ENCODE data around the gene ARRB1. TPM values are rescaled to one million over a fixed set of nuclear protein-coding genes. Genes with fewer than 3 reads are reported as not detected.
A peak's percentile ranks its signal among the peaks of the same experiment; 100 is the strongest.

Gene ARRB1
- total RNA-seq, 4 donors from 2014 or later = 41.1 to 102 (median 76.7) TPM

- 60% methylated on average over 1 of the region's 5 CpGs for WGBS
- Histone ChIP-seq H3K27ac (replicated peaks in 1 of 4) (peak overlapping the region; percentile 95 to 98 (median 97)), H3K4me1 (peaks cover 100% of the 10 kb centered on the region in 4 donors), H3K27me3 (no peaks in the 10 kb centered on the region), H3K4me3 (no peak overlapping the region), H3K36me3 (no peaks in the 10 kb centered on the region), H3K9me3 (no peaks in the 10 kb centered on the region)
- no peak for DNase-seq (ENCODE audit: extremely low spot score)
- intact Hi-C loops (cut with DNase I) = no loop called here
- TF ChIP-seq POLR2AphosphoS5 (IDR thresholded peaks at IDR 0.05) (no peak), POLR2A (IDR thresholded peaks at IDR 0.05; ENCODE audit: low read depth) (no peak), CTCF (IDR thresholded peaks at IDR 0.05) (no peak), EP300 (IDR thresholded peaks at IDR 0.05) (no peak)
Observed at GRCh38 chr11:75341612-75342011, 9.8 kb downstream of the ARRB1 start.

GRCh38 chr11:75339685-75340409 lies 11.6 kb downstream of the ARRB1 start:
- H3K4me3 ChIP-seq = peak overlapping the region in 3 of 4 donors; percentile 1 to 10 (median 7)
- no peaks in the 10 kb centered on the region for H3K9me3 ChIP-seq
- H3K36me3 ChIP-seq = no peaks in the 10 kb centered on the region
- WGBS = 18% methylated on average over 11 of the region's 14 CpGs
- no peaks in the 10 kb centered on the region for H3K27me3 ChIP-seq
- H3K4me1 ChIP-seq = peaks cover 98 to 100% (median 100%) of the 10 kb centered on the region in 4 donors
- intact Hi-C loops (cut with DNase I) = no loop called here
- DNase-seq (ENCODE audit: extremely low spot score) = no peak
- TF ChIP-seq POLR2AphosphoS5 (IDR thresholded peaks at IDR 0.05) = no peak
- no peak for TF ChIP-seq CTCF (IDR thresholded peaks at IDR 0.05)
- no peak for TF ChIP-seq POLR2A (IDR thresholded peaks at IDR 0.05; ENCODE audit: low read depth)
- peak overlapping the region; percentile 95 to 98 (median 97) for H3K27ac ChIP-seq (replicated peaks in 1 of 4)

- Histone ChIP-seq H3K36me3 (no peaks in the 10 kb centered on the region), H3K4me3 (peak overlapping the region in 1 of 4 donors; percentile 12), H3K4me1 (peaks cover 97 to 100% (median 100%) of the 10 kb centered on the region in 4 donors), H3K9me3 (no peaks in the 10 kb centered on the region), H3K27me3 (no peaks in the 10 kb centered on the region), H3K27ac (replicated peaks in 1 of 4) (peak overlapping the region; percentile 95 to 98 (median 97))
- TF ChIP-seq EP300 (IDR thresholded peaks at IDR 0.05) (no peak), POLR2AphosphoS5 (IDR thresholded peaks at IDR 0.05) (peak; percentile 29 to 37)
- 40% methylated on average over 8 of the region's 8 CpGs for WGBS
- intact Hi-C loops (cut with DNase I) = no loop called here
- DNase-seq (ENCODE audit: extremely low spot score) = no peak
Observed at GRCh38 chr11:75338516-75339208, 12.8 kb downstream of the ARRB1 start.

- TF ChIP-seq POLR2AphosphoS5 (IDR thresholded peaks at IDR 0.05) (peak in 1 of 2 donors; percentile 42), POLR2A (IDR thresholded peaks at IDR 0.05; ENCODE audit: low read depth) (no peak)
- no peaks in the 10 kb centered on the region for H3K9me3 ChIP-seq
- 34% methylated on average over 6 of the region's 6 CpGs for WGBS
- peak overlapping the region; percentile 95 to 98 (median 97) for H3K27ac ChIP-seq (replicated peaks in 1 of 4)
- no peaks in the 10 kb centered on the region for H3K27me3 ChIP-seq
- intact Hi-C loops (cut with DNase I) = no loop called here
- no peak overlapping the region for H3K4me3 ChIP-seq
- no peaks in the 10 kb centered on the region for H3K36me3 ChIP-seq
- H3K4me1 ChIP-seq = peaks cover 89 to 100% (median 100%) of the 10 kb centered on the region in 4 donors
- DNase-seq (ENCODE audit: extremely low spot score) = no peak
Observed at GRCh38 chr11:75337195-75337654, 14.2 kb downstream of the ARRB1 start.

GRCh38 chr11:75334976-75335375 lies 16.5 kb downstream of the ARRB1 start:
- Histone ChIP-seq H3K27me3 (no peaks in the 10 kb centered on the region), H3K27ac (replicated peaks in 1 of 4) (peak overlapping the region; percentile 95 to 98 (median 97)), H3K4me1 (peaks cover 67 to 100% (median 100%) of the 10 kb centered on the region in 4 donors), H3K9me3 (no peaks in the 10 kb centered on the region), H3K4me3 (no peak overlapping the region), H3K36me3 (no peaks in the 10 kb centered on the region)
- DNase-seq (ENCODE audit: extremely low spot score) = no peak
- intact Hi-C loops (cut with DNase I) = no loop called here
- TF ChIP-seq POLR2A (IDR thresholded peaks at IDR 0.05; ENCODE audit: low read depth) (no peak), EP300 (IDR thresholded peaks at IDR 0.05) (no peak), CTCF (IDR thresholded peaks at IDR 0.05) (no peak), POLR2AphosphoS5 (IDR thresholded peaks at IDR 0.05) (no peak)
- WGBS = 50% methylated on average over 10 of the region's 11 CpGs
